WTC11 (cell line): Measurements from ENCODE around the gene UBA1. TPM values are rescaled to one million over a fixed set of nuclear protein-coding genes. Genes with fewer than 3 reads are reported as not detected.
A peak's percentile ranks its signal among the peaks of the same experiment; 100 is the strongest.

Experiments
- ATAC-seq: fragments of 200-7000 bp; cut with Tn5 transposase; 2 replicates; pipeline ENCODE4 v1.10.0; 2021; ENCODE audit warnings: mild to moderate bottlenecking, moderate library complexity
- Bru-seq: library from RNA; stranded (reverse); fragments of 400-500 nt; gene quantifications from one replicate; lab custom pipeline; 2021; lab: Mats Ljungman, UMichigan
- CTCF ChIA-PET: fragments of 300-600 bp; sonication (Branson Sonifier 250); formaldehyde crosslinking; loops from one replicate; lab custom pipeline; 2021; ENCODE audit warnings: antibody characterized with exemption; lab: Charles Lee
- POLR2A ChIA-PET: fragments of 350-600 bp; sonication (Branson Sonifier 250); formaldehyde crosslinking; loops from one replicate; lab custom pipeline; 2021; ENCODE audit warnings: antibody characterized with exemption; lab: Charles Lee
- DNase-seq: peaks from one replicate; pipeline ENCODE4 v3.0.0; 2021; ENCODE audit warnings: low spot score
- H3K27ac Mint-ChIP-seq: 2 replicates; pipeline ENCODE4 v1.8.0; 2021; ENCODE audit warnings: mixed read lengths
- H3K27me3 Mint-ChIP-seq: 2 replicates; pipeline ENCODE4 v1.8.0; 2021; ENCODE audit warnings: low read depth, mild to moderate bottlenecking, moderate library complexity, mixed read lengths
- H3K36me3 Mint-ChIP-seq: 2 replicates; pipeline ENCODE4 v1.8.0; 2021; ENCODE audit warnings: mixed read lengths
- H3K4me1 Mint-ChIP-seq: 2 replicates; pipeline ENCODE4 v1.8.0; 2022; ENCODE audit warnings: mixed read lengths
- H3K4me3 Mint-ChIP-seq: 2 replicates; pipeline ENCODE4 v1.8.0; 2021; ENCODE audit warnings: mild to moderate bottlenecking, moderate library complexity, mixed read lengths
- H3K9me3 Mint-ChIP-seq: 2 replicates; pipeline ENCODE4 v1.8.0; 2021; ENCODE audit warnings: mixed read lengths
- ARID4B ChIP-seq: sonication (generic); formaldehyde crosslinking; IDR thresholded peaks from 2 replicates; pipeline ENCODE4 v1.8.0; 2023; ENCODE audit warnings: missing genetic modification reagents, mild to moderate bottlenecking, borderline replicate concordance
- CBFB ChIP-seq: sonication (generic); formaldehyde crosslinking; IDR thresholded peaks from 2 replicates; pipeline ENCODE4 v1.8.1; 2022; ENCODE audit warnings: mild to moderate bottlenecking, low read depth, missing genetic modification reagents
- CTCF ChIP-seq: fragments of 200-600 bp; IDR thresholded peaks from 2 replicates; pipeline ENCODE4 v1.8.0; 2022; ENCODE audit warnings: antibody characterized with exemption
- E2F5 ChIP-seq: sonication (generic); formaldehyde crosslinking; IDR thresholded peaks from 2 replicates; pipeline ENCODE4 v1.8.1; 2022; ENCODE audit warnings: mild to moderate bottlenecking, moderate library complexity, missing genetic modification reagents
- FOXK1 ChIP-seq: sonication (generic); formaldehyde crosslinking; IDR thresholded peaks from 2 replicates; pipeline ENCODE4 v1.8.0; 2022; ENCODE audit warnings: mild to moderate bottlenecking, moderate library complexity, missing genetic modification reagents
- FOXP1 ChIP-seq: sonication (generic); formaldehyde crosslinking; IDR thresholded peaks from 2 replicates; pipeline ENCODE4 v1.8.0; 2022; ENCODE audit warnings: missing genetic modification reagents, mild to moderate bottlenecking, moderate library complexity, borderline replicate concordance
- JAZF1 ChIP-seq: fragments of 250-450 bp; sonication (Bioruptor Pico); IDR thresholded peaks from 2 replicates; pipeline ENCODE4 v1.9.0; 2021; ENCODE audit warnings: moderate library complexity, mild to moderate bottlenecking, inconsistent platforms
- MAX ChIP-seq: sonication (generic); formaldehyde crosslinking; IDR thresholded peaks from 2 replicates; pipeline ENCODE4 v1.8.0; 2022; ENCODE audit warnings: mild to moderate bottlenecking, missing genetic modification reagents
- MYBL2 ChIP-seq: sonication (generic); formaldehyde crosslinking; IDR thresholded peaks from 2 replicates; pipeline ENCODE4 v1.8.1; 2023; ENCODE audit warnings: mild to moderate bottlenecking, moderate library complexity, missing genetic modification reagents
- SP1 ChIP-seq: sonication (generic); formaldehyde crosslinking; conservative IDR thresholded peaks from 2 replicates; pipeline ENCODE4 v1.8.1; 2022; ENCODE audit warnings: missing genetic modification reagents
- ZBTB43 ChIP-seq: sonication (generic); formaldehyde crosslinking; IDR thresholded peaks from 2 replicates; pipeline ENCODE4 v1.8.1; 2023; ENCODE audit warnings: mild to moderate bottlenecking, missing genetic modification reagents
- ZNF317 ChIP-seq: sonication (generic); formaldehyde crosslinking; IDR thresholded peaks from 2 replicates; pipeline ENCODE4 v1.8.1; 2023; ENCODE audit warnings: low read depth, mild to moderate bottlenecking, moderate library complexity, missing genetic modification reagents, borderline replicate concordance
- long read RNA-seq, 3 experiments: library from RNA in 1 of 3; library from capped mRNA in 1 of 3; library from polyadenylated mRNA in 1 of 3; unstranded in 2 of 3; stranded (forward) in 1 of 3; transcript quantifications; one replicate each; pipeline ENCODE4 v2.0.0, GENCODE V29; 2021
- total RNA-seq: library from RNA; stranded (reverse); gene quantifications from 3 replicates; pipeline ENCODE4 v1.2.3, GENCODE V29; 2021

The UBA1 gene
- total RNA-seq, result 379 to 392 TPM (median 383 TPM) in 3 replicates
- Bru-seq, nascent RNA, result percentile 90 among the genes with signal in this experiment
- long read RNA-seq, experiment 1, transcript UBA1-203 (26 exons, 3,466 nt), result minor isoform, 183 of 1,081 reads
- long read RNA-seq, experiment 1, transcript UBA1-202 (10 exons, 2,497 nt), result minor isoform, 7 of 1,081 reads
- long read RNA-seq, experiment 1, transcript UBA1-201 (26 exons, 3,559 nt), result major isoform, 421 of 1,081 reads
- long read RNA-seq, experiment 1, partial matches to known transcripts, result 287 of 1,081 reads
- long read RNA-seq, experiment 1, other reads (novel, unspliced or antisense), result 183 of 1,081 reads
- long read RNA-seq, experiment 2, transcript UBA1-201 (26 exons, 3,559 nt), result major isoform, 80 of 482 reads
- long read RNA-seq, experiment 2, transcript UBA1-203 (26 exons, 3,466 nt), result minor isoform, 51 of 482 reads
- long read RNA-seq, experiment 2, transcript UBA1-202 (10 exons, 2,497 nt), result minor isoform, 8 of 482 reads
- long read RNA-seq, experiment 2, partial matches to known transcripts, result 226 of 482 reads
- long read RNA-seq, experiment 2, other reads (novel, unspliced or antisense), result 117 of 482 reads
- long read RNA-seq, experiment 3, transcript UBA1-201 (26 exons, 3,559 nt), result major isoform, 15 of 43 reads
- long read RNA-seq, experiment 3, transcript UBA1-203 (26 exons, 3,466 nt), result minor isoform, 8 of 43 reads
- long read RNA-seq, experiment 3, partial matches to known transcripts, result 13 of 43 reads
- long read RNA-seq, experiment 3, other reads (novel, unspliced or antisense), result 7 of 43 reads

GRCh38 chrX:47193475-47194193 lies at the start of gene UBA1:
Gene UBA1 (plus strand): TSS chrX:47193829. CDS start chrX:47198803, 4,974 bp downstream.
- TF ChIP-seq CTCF, result peak; percentile 57
- no peak for TF ChIP-seq ZNF317 (CRISPR knock-in tag)
- TF ChIP-seq E2F5 (CRISPR knock-in tag), result 0 out of 2 replicates have a peak, but pooled peaks have one; percentile 21
- TF ChIP-seq MAX, result 0 out of 2 replicates have a peak, but pooled peaks have one; percentile 13
- 0 out of 2 replicates have a peak, but pooled peaks have one; percentile 25 for TF ChIP-seq SP1 (CRISPR knock-in tag)
- 0 out of 2 replicates have a peak, but pooled peaks have one; percentile 9 for TF ChIP-seq FOXK1 (CRISPR knock-in tag)
- peak; percentile 31; the same call in 1 of the 2 replicates for TF ChIP-seq ZBTB43 (CRISPR knock-in tag)
- TF ChIP-seq FOXP1 (CRISPR knock-in tag), result 0 out of 2 replicates have a peak, but pooled peaks have one; percentile 34
- no peak for TF ChIP-seq JAZF1 (CRISPR knock-in tag)
- TF ChIP-seq CBFB (CRISPR knock-in tag), result no peak
- TF ChIP-seq ARID4B (CRISPR knock-in tag), result 0 out of 2 replicates have a peak, but pooled peaks have one; percentile 50
- TF ChIP-seq MYBL2 (CRISPR knock-in tag), result peak; percentile 69; the same call in 1 of the 2 replicates
- peak within 1 kb of the TSS; percentile 90 for H3K27ac Mint-ChIP-seq
- H3K27me3 Mint-ChIP-seq, result no peaks in the 10 kb centered on the region
- ChIA-PET POLR2A (no interaction called here), CTCF (interaction anchor here (0.9 to 1.4 kb wide), 3 partner anchors 191 to 330 kb away, joined by 3 to 4 read pairs (median 4); no protein-coding TSS in a partner anchor)
- peaks cover 12% of the 10 kb centered on the region for H3K36me3 Mint-ChIP-seq
- peaks cover 55% of the 10 kb centered on the region for H3K4me1 Mint-ChIP-seq
- DNase-seq (peak; percentile 93), ATAC-seq (peak; percentile 49)
- H3K4me3 Mint-ChIP-seq, result peak within 1 kb of the TSS; percentile 92
- no peaks in the 10 kb centered on the region for H3K9me3 Mint-ChIP-seq
